ENCODE data around the gene WDR7. TPM values are rescaled to one million over a fixed set of nuclear protein-coding genes. Genes with fewer than 3 reads are reported as not detected.

The WDR7 gene
- total RNA-seq, 1 donor from 2014 or later, result 28.4 TPM

DNA sequence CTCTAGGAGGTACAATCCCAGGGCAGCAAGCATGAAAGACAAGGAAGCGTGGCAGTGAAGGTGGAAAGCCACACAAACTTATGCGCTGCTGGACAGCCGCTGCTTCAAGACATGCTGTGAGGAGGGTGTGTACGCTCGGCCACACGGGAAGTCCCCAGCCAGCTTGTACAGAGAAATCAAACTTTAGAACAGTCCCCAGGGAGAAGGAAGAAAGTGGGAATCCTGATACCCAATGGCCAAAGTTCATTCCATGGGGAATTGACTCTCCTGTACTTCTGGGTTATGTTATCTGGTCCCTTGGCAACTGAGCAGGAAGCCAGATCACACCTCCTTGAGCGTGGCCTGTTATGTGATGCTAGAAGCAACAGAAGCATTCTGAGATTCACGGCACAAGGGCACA lies 409.7 kb downstream of the WDR7 start:
- intact Hi-C loops (cut with micrococcal nuclease), result no loop called here
- Mint-ChIP-seq H3K36me3 (ENCODE audit: low read depth) (no peaks in the 10 kb centered on the region), H3K9me3 (peaks cover 1% of the 10 kb centered on the region), H3K4me3 (no peak overlapping the region), H3K27ac (no peak overlapping the region), H3K4me1 (ENCODE audit: low read depth) (no peaks in the 10 kb centered on the region), H3K27me3 (ENCODE audit: insufficient read depth) (peaks cover 10% of the 10 kb centered on the region)
- DNase-seq (ENCODE audit: low spot score), result no peak

DNA sequence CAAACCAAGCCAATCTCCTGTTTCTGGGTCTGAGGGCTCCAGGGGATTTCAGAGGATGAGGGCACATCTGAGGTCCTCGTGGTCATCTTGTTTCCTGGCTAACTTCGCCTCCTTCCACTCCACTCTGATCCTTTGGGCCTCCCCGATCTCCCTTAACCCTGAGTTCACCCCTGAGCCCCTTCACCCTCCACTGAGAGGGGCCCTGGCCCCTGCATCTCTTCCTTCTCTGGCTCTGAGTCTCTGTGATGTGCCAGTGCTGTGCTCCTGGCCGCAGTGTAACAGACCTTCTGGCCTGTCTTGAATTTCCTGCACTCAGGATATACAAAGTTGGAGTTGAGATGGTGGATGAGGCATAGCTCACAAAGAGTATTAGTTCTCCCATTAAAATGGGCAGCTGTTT lies 411.0 kb downstream of the WDR7 start:
- no peak for DNase-seq (ENCODE audit: low spot score)
- Mint-ChIP-seq H3K36me3 (ENCODE audit: low read depth) (no peaks in the 10 kb centered on the region), H3K27me3 (ENCODE audit: insufficient read depth) (peaks cover 10% of the 10 kb centered on the region)

DNA sequence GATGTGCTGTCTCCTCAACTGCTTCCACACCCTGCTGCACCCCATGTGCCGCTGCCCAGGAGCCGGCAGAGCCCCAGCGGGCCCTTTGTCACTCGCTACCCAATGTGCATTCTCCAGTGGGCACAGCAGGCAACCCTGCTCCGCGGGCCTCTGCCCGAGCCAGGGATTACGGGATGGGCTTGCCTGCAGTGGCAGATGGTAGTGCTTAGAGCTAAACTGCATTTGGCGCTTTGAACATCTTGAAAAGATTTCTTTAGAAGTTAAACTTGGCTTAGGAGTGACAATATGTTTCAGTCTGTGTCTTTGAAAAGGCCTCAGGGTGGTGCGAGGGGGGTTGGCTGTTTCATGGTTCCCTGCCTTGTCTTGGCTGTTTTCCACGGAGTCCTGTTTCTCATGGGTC lies 411.7 kb downstream of the WDR7 start:
- no peak overlapping the region for H3K27ac Mint-ChIP-seq
- no peaks in the 10 kb centered on the region for H3K4me1 Mint-ChIP-seq (ENCODE audit: low read depth)
- peaks cover 10% of the 10 kb centered on the region for H3K27me3 Mint-ChIP-seq (ENCODE audit: insufficient read depth)
- intact Hi-C loops (cut with micrococcal nuclease), result no loop called here
- no peaks in the 10 kb centered on the region for H3K36me3 Mint-ChIP-seq (ENCODE audit: low read depth)
- H3K4me3 Mint-ChIP-seq, result no peak overlapping the region
- no peak for DNase-seq (ENCODE audit: low spot score)
- H3K9me3 Mint-ChIP-seq, result no peaks in the 10 kb centered on the region

More for the DNA sequence above, 411.0 kb downstream of the WDR7 start:
- intact Hi-C loops (cut with micrococcal nuclease), result no loop called here
- Mint-ChIP-seq H3K4me1 (ENCODE audit: low read depth) (no peaks in the 10 kb centered on the region), H3K4me3 (no peak overlapping the region), H3K9me3 (no peaks in the 10 kb centered on the region), H3K27ac (no peak overlapping the region)

DNA sequence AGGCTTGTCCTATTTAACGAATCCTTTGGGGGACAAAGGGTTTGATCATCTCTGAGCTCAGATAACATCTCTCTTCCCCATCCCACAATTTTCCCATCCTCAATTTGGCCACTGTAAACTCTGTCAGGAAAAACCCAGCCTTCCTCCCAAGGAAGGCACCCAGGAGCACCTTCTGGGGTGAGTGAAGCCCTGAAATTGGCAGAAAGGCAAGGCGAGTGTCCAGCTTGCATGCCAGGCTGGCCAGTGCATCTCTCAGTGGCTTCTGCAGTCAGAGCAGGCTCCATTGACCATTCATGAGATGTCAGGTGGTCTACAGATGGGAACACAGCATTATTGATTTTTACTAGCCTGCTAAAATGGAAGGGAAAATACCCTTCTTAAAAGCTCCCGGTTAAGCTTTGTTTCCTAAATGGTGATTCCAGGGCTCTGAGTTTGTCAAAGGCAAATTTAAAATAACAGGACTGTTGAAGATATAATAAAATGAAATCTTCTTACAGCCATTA lies 412.5 kb downstream of the WDR7 start:
- H3K4me1 Mint-ChIP-seq (ENCODE audit: low read depth), result no peaks in the 10 kb centered on the region
- no peaks in the 10 kb centered on the region for H3K9me3 Mint-ChIP-seq
- no peak for DNase-seq (ENCODE audit: low spot score)
- intact Hi-C loops (cut with micrococcal nuclease), result no loop called here
- H3K36me3 Mint-ChIP-seq (ENCODE audit: low read depth), result no peaks in the 10 kb centered on the region
- H3K27ac Mint-ChIP-seq, result no peak overlapping the region
- H3K4me3 Mint-ChIP-seq, result no peak overlapping the region
- H3K27me3 Mint-ChIP-seq (ENCODE audit: insufficient read depth), result peaks cover 3% of the 10 kb centered on the region

DNA sequence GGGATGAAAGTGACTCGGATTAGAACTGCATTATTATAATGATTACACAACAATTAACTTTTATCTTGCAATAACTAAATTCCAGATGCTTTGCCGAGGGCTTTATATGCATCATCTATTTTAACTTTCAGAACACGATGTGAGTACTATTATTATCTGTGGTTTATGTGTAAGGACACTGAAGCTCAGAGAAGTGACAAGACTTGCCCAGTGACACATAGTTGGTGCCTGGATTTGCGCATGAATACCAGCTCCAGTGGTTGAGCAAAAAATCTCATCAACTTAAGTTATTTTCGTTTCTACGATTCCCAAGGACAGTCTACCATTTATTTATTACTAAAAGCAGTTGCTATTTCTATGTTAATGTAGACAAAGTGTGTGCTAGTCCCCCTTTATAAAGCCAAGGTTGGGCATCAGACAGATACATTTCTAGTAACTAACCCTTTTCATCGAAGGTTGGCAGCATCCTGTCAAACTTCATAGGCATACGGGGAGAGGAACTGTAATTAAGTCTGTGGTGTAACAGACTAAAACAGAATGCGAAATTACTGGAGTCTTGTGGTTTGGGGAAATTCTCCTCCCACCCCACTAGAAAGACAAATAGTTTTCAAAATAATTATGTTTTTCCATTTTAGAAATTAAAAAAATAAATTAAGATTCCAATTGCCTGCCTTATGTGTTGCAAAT lies 422.5 kb downstream of the WDR7 start:
- H3K27me3 Mint-ChIP-seq (ENCODE audit: insufficient read depth), result no peaks in the 10 kb centered on the region
- H3K4me3 Mint-ChIP-seq, result no peak overlapping the region
- no peak for DNase-seq (ENCODE audit: low spot score)
- peaks cover 11% of the 10 kb centered on the region for H3K4me1 Mint-ChIP-seq (ENCODE audit: low read depth)
- H3K36me3 Mint-ChIP-seq (ENCODE audit: low read depth), result no peaks in the 10 kb centered on the region
- no peaks in the 10 kb centered on the region for H3K9me3 Mint-ChIP-seq
- no peak overlapping the region for H3K27ac Mint-ChIP-seq
- intact Hi-C loops (cut with micrococcal nuclease), result no loop called here

DNA sequence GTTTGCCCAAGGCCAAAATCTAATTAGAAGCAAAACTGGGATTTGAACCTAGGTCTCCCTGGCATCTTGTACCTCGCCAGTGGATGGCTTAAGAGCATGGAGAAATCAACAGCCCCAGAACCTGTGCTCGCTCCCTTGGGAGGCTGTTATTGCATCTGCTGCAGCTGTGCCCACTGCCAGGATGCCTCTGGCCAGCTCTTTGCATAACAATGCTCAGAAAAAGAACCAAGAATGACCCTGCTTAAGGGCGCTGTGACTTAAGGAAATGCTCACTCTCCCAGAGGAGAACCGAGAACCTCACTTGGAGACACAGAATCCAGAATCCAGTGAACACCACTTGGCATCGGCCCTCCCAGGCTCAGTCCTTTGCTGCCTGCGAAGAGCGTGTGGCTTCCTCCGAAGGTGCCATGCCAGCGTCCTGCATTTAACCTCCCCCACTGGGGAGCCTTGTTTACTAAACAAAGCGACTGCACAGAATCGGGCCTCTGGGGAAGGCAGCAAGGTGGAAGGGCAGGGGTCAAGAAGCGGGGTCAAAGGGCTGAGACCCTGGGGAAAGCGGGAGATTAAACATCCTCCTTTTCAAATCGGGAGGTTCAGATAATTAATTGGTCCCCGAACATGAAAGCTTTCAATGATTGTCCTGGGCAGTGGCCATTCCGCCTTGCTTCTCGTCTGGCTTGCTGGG lies 424.7 kb downstream of the WDR7 start:
- intact Hi-C loops (cut with micrococcal nuclease), result no loop called here
- H3K4me1 Mint-ChIP-seq (ENCODE audit: low read depth), result peaks cover 11% of the 10 kb centered on the region
- H3K9me3 Mint-ChIP-seq, result peaks cover 2% of the 10 kb centered on the region
- no peak overlapping the region for H3K27ac Mint-ChIP-seq
- peaks cover 2% of the 10 kb centered on the region for H3K36me3 Mint-ChIP-seq (ENCODE audit: low read depth)
- H3K4me3 Mint-ChIP-seq, result no peak overlapping the region
- no peak for DNase-seq (ENCODE audit: low spot score)
- peaks cover 4% of the 10 kb centered on the region for H3K27me3 Mint-ChIP-seq (ENCODE audit: insufficient read depth)

DNA sequence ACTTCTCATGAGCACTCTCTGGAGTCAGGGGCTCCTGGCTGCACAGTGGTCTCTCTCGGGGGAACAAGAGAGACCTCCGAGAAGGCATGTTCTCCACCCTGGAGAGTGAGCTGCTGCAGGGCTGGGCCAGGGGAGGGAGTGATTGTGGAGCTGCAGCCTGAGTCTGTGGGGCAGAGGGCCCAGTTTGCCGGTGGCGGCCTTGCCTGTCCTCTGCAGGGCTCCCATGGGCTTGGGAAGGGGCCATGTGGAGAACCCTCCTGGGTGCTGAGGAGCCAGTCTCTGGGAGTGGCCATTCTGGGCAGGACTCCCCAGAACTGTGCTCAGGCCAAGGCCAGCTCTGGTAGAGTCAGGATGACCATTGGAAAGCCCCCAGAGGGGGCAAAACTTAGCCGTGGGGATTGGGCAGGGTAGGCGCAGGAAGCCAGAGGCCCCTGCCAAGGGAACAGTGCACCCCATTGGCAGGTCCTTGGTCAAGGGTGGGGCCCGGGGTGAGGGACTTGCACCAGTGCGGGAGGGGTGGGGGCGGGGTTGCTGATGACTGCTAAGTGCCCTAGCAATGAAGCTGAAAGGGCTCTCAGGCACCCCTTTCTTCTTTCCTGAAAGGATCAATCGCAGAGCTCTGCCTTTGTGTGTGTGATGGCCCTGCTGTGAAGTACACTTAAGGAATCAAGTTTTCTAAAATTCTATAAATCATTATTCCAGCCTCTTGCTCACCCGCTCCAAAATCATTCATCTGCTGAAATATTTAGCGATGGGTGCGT lies 426.0 kb downstream of the WDR7 start:
- H3K27me3 Mint-ChIP-seq (ENCODE audit: insufficient read depth), result peaks cover 4% of the 10 kb centered on the region
- peaks cover 11% of the 10 kb centered on the region for H3K4me1 Mint-ChIP-seq (ENCODE audit: low read depth)
- no peak overlapping the region for H3K27ac Mint-ChIP-seq
- peaks cover 2% of the 10 kb centered on the region for H3K9me3 Mint-ChIP-seq
- no peak overlapping the region for H3K4me3 Mint-ChIP-seq
- H3K36me3 Mint-ChIP-seq (ENCODE audit: low read depth), result peaks cover 2% of the 10 kb centered on the region
- intact Hi-C loops (cut with micrococcal nuclease), result no loop called here
- DNase-seq (ENCODE audit: low spot score), result no peak

DNA sequence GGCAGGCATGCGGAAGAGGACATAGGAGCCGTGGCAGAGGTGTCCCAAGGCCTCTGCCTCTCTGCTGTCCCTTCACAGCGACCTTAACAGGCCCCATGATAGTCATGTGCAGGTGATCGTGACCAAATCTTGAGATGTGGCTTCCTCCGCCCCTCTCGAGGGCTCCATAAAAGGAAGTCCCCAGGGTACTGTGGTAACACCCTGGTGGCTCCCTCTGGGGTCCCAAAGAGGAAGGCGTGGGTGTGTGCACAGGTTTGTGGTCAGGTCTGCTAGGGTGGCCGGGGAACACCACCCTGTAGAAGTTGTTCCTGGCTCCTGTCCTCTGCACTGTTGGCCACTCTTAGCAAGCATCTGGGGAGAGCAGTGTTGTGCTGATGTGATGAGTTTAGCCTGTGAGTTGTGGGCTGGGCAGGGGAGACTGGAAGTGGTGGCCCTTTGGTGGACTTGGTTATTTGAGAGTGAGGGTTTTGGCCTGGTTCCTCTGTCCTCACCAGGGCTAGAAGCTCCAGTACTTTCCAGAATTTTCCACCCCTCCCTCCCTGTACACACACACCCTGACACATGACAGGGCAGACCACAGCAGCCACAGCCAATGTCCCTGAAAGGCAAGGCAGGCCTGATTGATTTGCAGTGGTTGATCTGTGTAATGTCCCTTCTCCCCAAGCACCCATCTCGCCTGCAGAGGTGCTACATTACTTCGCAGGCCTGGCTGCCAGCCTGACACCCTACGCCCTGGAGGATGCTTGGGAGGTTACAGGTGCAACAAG lies 426.8 kb downstream of the WDR7 start:
- DNase-seq (ENCODE audit: low spot score), result peak; percentile 22
- Mint-ChIP-seq H3K36me3 (ENCODE audit: low read depth) (peaks cover 2% of the 10 kb centered on the region), H3K27me3 (ENCODE audit: insufficient read depth) (peaks cover 4% of the 10 kb centered on the region), H3K27ac (no peak overlapping the region), H3K4me1 (ENCODE audit: low read depth) (peaks cover 11% of the 10 kb centered on the region), H3K4me3 (no peak overlapping the region), H3K9me3 (peaks cover 8% of the 10 kb centered on the region)
- intact Hi-C loops (cut with micrococcal nuclease), result no loop called here

DNA sequence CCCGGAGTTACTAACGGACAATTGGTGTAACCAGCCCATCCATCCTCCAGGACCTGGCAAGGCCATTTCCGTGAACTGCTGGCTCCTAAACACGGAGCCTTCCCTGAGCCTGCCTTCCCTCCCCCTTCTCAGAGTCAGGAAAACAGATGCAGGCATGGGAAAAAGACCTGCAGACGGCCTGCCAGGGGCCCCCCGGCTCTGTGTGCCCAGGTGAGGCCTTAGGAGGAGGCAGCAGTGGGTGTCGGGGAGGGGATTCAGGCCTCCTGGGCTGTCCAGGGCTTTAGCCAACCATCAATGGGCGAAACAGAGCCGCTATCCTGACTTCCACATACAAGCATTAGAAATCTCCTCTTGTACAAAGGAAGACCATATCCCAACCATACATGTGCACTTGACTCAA lies 427.5 kb downstream of the WDR7 start:
- DNase-seq (ENCODE audit: low spot score), result no peak
- Mint-ChIP-seq H3K36me3 (ENCODE audit: low read depth) (peaks cover 2% of the 10 kb centered on the region), H3K27me3 (ENCODE audit: insufficient read depth) (peaks cover 4% of the 10 kb centered on the region), H3K27ac (no peak overlapping the region), H3K9me3 (peaks cover 13% of the 10 kb centered on the region), H3K4me1 (ENCODE audit: low read depth) (peaks cover 10% of the 10 kb centered on the region), H3K4me3 (no peak overlapping the region)
- intact Hi-C loops (cut with micrococcal nuclease), result no loop called here

DNA sequence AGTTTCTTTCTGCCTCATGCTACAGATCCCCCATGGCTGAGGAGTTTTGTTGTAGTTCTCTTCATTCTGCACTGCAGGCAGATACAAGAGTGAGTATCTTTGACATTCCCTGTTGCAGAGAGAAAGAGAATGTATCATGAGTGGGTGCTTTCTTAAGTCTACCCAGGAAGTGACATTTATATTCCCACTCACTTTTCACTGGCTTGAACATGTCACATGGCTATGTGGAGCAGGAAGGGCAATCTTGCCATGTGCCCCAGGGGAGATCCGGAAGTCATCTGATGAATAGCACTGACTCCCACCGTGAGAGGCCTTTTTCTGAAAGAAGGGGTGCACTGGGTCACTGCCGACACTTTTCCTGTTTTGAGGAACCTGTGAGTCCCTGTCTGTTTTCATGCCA lies 429.3 kb downstream of the WDR7 start:
- no peak for DNase-seq (ENCODE audit: low spot score)
- H3K9me3 Mint-ChIP-seq, result peaks cover 17% of the 10 kb centered on the region
- peaks cover 25% of the 10 kb centered on the region for H3K4me1 Mint-ChIP-seq (ENCODE audit: low read depth)
- intact Hi-C loops (cut with micrococcal nuclease), result no loop called here
- peaks cover 2% of the 10 kb centered on the region for H3K36me3 Mint-ChIP-seq (ENCODE audit: low read depth)
- H3K27ac Mint-ChIP-seq, result no peak overlapping the region
- no peak overlapping the region for H3K4me3 Mint-ChIP-seq
- H3K27me3 Mint-ChIP-seq (ENCODE audit: insufficient read depth), result peaks cover 4% of the 10 kb centered on the region

DNA sequence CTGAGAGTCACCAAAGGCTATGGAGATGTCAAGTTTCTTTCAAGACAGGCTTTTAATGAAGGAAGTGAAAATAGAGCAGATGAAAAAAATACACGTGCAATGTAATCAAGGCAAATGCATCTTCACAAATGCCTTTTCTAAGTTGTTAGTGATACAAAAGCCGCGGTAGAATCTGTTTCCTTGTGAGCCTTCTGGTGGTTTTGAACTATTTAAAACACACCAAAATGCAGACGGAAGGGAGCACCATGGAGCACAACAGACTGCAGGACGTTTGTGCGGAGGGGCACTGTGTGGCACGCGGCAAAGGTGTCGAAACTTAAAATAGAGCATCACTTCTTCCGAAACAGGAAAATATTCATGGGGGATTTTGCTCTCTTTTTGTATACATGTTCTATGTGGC lies 430.7 kb downstream of the WDR7 start:
- Mint-ChIP-seq H3K36me3 (ENCODE audit: low read depth) (peaks cover 2% of the 10 kb centered on the region), H3K4me1 (ENCODE audit: low read depth) (peaks cover 26% of the 10 kb centered on the region), H3K4me3 (no peak overlapping the region), H3K27ac (no peak overlapping the region), H3K27me3 (ENCODE audit: insufficient read depth) (peaks cover 4% of the 10 kb centered on the region), H3K9me3 (peaks cover 17% of the 10 kb centered on the region)
- DNase-seq (ENCODE audit: low spot score), result no peak
- intact Hi-C loops (cut with micrococcal nuclease), result no loop called here

DNA sequence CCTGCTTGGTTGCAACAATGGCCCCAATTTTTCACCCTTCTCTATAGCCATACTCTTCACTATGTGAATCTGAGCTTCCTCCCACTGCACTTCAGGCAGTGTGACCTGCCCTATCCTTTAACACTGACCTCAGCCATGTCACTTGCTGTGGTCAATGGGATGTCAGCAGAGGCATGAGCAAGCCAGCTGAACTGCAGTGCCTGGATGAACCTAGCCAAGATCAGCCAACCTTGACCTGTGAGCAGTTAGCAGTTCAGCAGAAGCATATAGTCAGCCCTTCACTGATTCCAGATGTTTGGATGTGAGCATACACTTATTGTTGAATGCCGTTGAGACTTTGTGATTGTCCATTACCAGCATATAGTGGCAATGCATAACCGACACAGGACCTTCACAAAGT lies 432.3 kb downstream of the WDR7 start:
- H3K4me1 Mint-ChIP-seq (ENCODE audit: low read depth), result peaks cover 18% of the 10 kb centered on the region
- no peak for DNase-seq (ENCODE audit: low spot score)
- H3K36me3 Mint-ChIP-seq (ENCODE audit: low read depth), result peaks cover 2% of the 10 kb centered on the region
- H3K9me3 Mint-ChIP-seq, result peaks cover 17% of the 10 kb centered on the region
- H3K4me3 Mint-ChIP-seq, result no peak overlapping the region
- H3K27ac Mint-ChIP-seq, result no peak overlapping the region
- peaks cover 4% of the 10 kb centered on the region for H3K27me3 Mint-ChIP-seq (ENCODE audit: insufficient read depth)
- intact Hi-C loops (cut with micrococcal nuclease), result no loop called here

Measured in activated T-helper 1 cell treated with anti-CD3 and anti-CD28 coated beads, Interleukin-12 subunit alpha, Interleukin-12 subunit beta, Interleukin-2, Interleukin-4 antibody, amounts not matched to agents 30 ng/mL and 10 ng/mL and 1 ng/mL, durations not matched to agents 14 hours and 24 hours and 36 hours (primary cell).